ENCODE results near the gene THRB.

Gene THRB

DNA sequence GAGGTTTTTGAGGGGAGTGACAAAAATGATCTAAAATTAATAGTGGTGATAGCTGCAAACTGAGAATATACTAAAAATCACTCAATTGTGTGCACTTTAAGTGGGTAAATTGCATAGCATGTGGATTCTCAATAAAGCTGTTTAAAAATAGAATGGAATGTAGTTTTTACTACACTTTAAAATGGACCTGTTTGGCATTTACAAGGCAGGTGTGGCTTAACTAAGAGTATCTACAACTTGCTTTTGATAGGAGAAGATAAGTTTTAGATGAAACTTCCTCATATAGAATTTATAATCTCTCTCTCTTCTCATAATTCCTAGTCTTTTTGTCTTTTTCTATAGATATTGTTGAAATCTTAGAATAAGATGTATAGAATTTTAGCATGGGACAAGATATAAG lies 40.3 kb downstream of the THRB start:
- TF ChIP-seq MAX (IDR thresholded peaks at IDR 0.05; ENCODE audit: low read depth, low read length) (no peak), POLR2A (IDR thresholded peaks at IDR 0.05; ENCODE audit: extremely low read depth, insufficient read length) (no peak), MYC (IDR thresholded peaks at IDR 0.05; ENCODE audit: low read depth, low read length) (no peak)
- TF ChIP-seq, protein P1, sequence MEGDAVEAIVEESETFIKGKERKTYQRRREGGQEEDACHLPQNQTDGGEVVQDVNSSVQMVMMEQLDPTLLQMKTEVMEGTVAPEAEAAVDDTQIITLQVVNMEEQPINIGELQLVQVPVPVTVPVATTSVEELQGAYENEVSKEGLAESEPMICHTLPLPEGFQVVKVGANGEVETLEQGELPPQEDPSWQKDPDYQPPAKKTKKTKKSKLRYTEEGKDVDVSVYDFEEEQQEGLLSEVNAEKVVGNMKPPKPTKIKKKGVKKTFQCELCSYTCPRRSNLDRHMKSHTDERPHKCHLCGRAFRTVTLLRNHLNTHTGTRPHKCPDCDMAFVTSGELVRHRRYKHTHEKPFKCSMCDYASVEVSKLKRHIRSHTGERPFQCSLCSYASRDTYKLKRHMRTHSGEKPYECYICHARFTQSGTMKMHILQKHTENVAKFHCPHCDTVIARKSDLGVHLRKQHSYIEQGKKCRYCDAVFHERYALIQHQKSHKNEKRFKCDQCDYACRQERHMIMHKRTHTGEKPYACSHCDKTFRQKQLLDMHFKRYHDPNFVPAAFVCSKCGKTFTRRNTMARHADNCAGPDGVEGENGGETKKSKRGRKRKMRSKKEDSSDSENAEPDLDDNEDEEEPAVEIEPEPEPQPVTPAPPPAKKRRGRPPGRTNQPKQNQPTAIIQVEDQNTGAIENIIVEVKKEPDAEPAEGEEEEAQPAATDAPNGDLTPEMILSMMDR (IDR thresholded peaks at IDR 0.05; ENCODE audit: low read depth, low read length) = no peak
- no peak overlapping the region for H3K4me3 ChIP-seq (ENCODE audit: low read depth, low read length)
- DNase-seq (ENCODE audit: low read depth) = no peak

DNA sequence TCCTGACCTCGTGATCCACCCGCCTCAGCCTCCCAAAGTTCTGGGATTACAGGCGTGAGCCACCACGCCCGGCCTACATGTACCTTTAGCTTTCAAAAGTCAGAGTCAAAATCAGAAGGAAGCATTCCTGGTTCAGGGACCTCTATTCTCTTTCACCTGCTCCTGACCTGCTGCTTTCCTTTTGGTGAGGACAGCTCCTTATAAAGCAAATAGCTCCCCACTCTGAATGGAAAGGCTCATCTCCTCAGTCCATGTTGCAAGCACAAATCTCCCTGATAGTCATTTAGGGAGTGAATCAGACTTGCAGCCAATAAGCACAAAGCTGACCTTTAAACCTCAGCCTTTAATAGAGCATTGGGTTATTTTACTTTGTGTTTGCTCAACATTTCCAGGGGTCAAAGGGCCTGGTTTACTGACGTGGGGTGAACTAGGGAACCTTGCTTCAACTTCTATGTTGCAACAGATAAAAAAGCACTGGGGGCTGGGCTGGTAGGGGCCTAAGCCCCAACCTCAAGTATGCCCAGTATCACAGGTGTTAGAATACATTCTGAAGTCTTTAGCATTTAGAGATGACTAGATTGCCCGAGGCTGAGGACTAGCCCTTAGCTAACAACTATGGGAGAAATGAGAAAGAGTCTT lies 43.1 kb downstream of the THRB start:
- H3K4me3 ChIP-seq (ENCODE audit: low read depth, low read length) = no peak overlapping the region
- DNase-seq (ENCODE audit: low read depth) = no peak
- TF ChIP-seq POLR2A (IDR thresholded peaks at IDR 0.05; ENCODE audit: extremely low read depth, insufficient read length) = no peak
- TF ChIP-seq, protein P1 (IDR thresholded peaks at IDR 0.05; ENCODE audit: low read depth, low read length) = no peak
- TF ChIP-seq MAX (IDR thresholded peaks at IDR 0.05; ENCODE audit: low read depth, low read length) = no peak
- TF ChIP-seq MYC (IDR thresholded peaks at IDR 0.05; ENCODE audit: low read depth, low read length) = no peak

DNA sequence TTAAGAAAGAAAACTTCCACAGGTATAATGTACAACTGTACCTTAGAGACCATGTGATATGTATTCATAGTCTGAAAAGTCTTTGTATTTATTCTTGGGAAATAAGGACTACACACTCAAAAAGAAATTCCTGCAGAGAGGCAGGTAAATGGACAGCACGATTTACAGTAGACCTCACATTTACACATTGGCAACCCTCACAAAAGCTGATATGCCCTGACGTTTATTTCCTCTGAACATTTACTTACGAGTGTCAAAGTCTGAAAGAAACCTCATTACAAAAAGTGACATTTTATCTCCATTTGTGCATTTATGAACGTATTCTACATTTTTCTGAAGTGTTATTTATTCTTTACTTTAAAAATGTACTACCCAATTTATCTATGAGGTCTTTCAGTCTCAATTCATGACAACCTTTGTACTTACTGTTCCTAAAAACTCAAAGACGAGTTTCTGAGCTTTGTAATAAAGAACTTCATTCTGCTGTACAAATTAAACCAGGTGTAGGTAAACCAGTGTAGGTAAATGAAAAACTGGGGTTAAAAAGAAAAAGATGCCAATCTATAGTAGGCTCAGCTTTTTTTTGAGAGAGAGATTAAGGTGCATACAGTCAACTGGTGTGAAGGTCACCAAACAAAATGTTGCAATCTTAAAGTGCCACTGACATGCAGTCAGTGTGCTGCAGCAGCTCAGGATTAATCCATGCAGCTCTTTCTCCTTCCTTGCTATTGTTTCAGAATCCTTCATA lies 44.3 kb downstream of the THRB start:
- H3K4me3 ChIP-seq (ENCODE audit: low read depth, low read length) = no peak overlapping the region
- DNase-seq (ENCODE audit: low read depth) = no peak
- TF ChIP-seq, protein P1 (IDR thresholded peaks at IDR 0.05; ENCODE audit: low read depth, low read length) = no peak
- no peak for TF ChIP-seq POLR2A (IDR thresholded peaks at IDR 0.05; ENCODE audit: extremely low read depth, insufficient read length)
- TF ChIP-seq MAX (IDR thresholded peaks at IDR 0.05; ENCODE audit: low read depth, low read length) = no peak
- TF ChIP-seq MYC (IDR thresholded peaks at IDR 0.05; ENCODE audit: low read depth, low read length) = no peak

- H3K4me3 ChIP-seq (ENCODE audit: low read depth, low read length) = no peak overlapping the region
- TF ChIP-seq, protein P1 (IDR thresholded peaks at IDR 0.05; ENCODE audit: low read depth, low read length) = no peak
- TF ChIP-seq MAX (IDR thresholded peaks at IDR 0.05; ENCODE audit: low read depth, low read length) = no peak
- no peak for TF ChIP-seq MYC (IDR thresholded peaks at IDR 0.05; ENCODE audit: low read depth, low read length)
- TF ChIP-seq POLR2A (IDR thresholded peaks at IDR 0.05; ENCODE audit: extremely low read depth, insufficient read length) = no peak
- no peak for DNase-seq (ENCODE audit: low read depth)
Observed at GRCh38 chr3:24447836-24448235, 46.8 kb downstream of the THRB start.

DNA sequence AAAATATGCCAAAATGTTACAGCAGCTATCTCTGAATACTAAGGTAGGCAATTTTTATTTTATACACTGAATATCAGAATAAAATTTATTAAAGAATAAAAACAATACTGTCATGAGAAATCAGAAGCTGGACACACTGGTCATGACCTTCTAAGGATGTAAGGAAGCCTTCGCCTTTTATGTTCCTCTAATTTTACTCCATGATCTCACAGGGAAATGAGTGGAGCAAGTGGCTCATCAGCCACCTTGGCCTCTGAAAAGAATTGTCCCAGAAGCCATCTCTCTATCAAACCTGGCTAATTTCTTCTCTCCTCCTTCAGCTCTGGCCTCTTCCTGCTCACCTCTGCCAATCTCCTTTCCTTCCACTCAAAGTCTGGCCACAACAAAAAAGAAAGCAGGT lies 48.6 kb downstream of the THRB start:
- DNase-seq (ENCODE audit: low read depth) = no peak

More for the DNA sequence above, 48.6 kb downstream of the THRB start:
- no peak overlapping the region for H3K4me3 ChIP-seq (ENCODE audit: low read depth, low read length)
- TF ChIP-seq, protein P1 (IDR thresholded peaks at IDR 0.05; ENCODE audit: low read depth, low read length) = no peak
- TF ChIP-seq MAX (IDR thresholded peaks at IDR 0.05; ENCODE audit: low read depth, low read length) (no peak), MYC (IDR thresholded peaks at IDR 0.05; ENCODE audit: low read depth, low read length) (no peak), POLR2A (IDR thresholded peaks at IDR 0.05; ENCODE audit: extremely low read depth, insufficient read length) (no peak)
